ENCODE data around the gene SRP19. TPM values are rescaled to one million over a fixed set of nuclear protein-coding genes. Genes with fewer than 3 reads are reported as not detected.

The SRP19 gene
- total RNA-seq, 1 experiment from 2014 or later = 81.1 TPM

Other genes starting within 250 kb of the SRP19 start
- gene APC, start 123.4 kb upstream of the SRP19 start, total RNA-seq (2014; rRNA removed; shearing (Covaris generic)) = 21.4 and 28.9 TPM in 2 replicates
- gene REEP5, start 60.9 kb downstream of the SRP19 start, total RNA-seq (2014; rRNA removed; shearing (Covaris generic)) = 34.9 and 70.2 TPM in 2 replicates
- gene DCP2, start 115.5 kb downstream of the SRP19 start, total RNA-seq (2014; rRNA removed; shearing (Covaris generic)) = 17.2 and 33.2 TPM in 2 replicates

All from HT1080 (cell line).